Mammary epithelial cell (primary cell): ENCODE results near the gene IL23R.

Experiments used
- EZH2 ChIP-seq: IDR thresholded peaks from 2 replicates; pipeline ENCODE4 v1.6.1; 2012; ENCODE audit warnings: low read length, inconsistent platforms, borderline replicate concordance
- TF ChIP-seq, protein P1 (sequence below), 2 donors: IDR thresholded peaks in 1 of 2; conservative IDR thresholded peaks in 1 of 2; 2 replicates each; pipeline ENCODE4 v1.5.1; 2011 to 2012; ENCODE audit warnings: inconsistent platforms in 2 of 2, low read length in 2 of 2, mild to moderate bottlenecking in 2 of 2, control low read depth in 1 of 2, low read depth in 1 of 2; ENCODE audit not compliant: insufficient read depth in 1 of 2; ENCODE audit errors: extremely low read depth in 1 of 2

- TF ChIP-seq, protein P1, sequence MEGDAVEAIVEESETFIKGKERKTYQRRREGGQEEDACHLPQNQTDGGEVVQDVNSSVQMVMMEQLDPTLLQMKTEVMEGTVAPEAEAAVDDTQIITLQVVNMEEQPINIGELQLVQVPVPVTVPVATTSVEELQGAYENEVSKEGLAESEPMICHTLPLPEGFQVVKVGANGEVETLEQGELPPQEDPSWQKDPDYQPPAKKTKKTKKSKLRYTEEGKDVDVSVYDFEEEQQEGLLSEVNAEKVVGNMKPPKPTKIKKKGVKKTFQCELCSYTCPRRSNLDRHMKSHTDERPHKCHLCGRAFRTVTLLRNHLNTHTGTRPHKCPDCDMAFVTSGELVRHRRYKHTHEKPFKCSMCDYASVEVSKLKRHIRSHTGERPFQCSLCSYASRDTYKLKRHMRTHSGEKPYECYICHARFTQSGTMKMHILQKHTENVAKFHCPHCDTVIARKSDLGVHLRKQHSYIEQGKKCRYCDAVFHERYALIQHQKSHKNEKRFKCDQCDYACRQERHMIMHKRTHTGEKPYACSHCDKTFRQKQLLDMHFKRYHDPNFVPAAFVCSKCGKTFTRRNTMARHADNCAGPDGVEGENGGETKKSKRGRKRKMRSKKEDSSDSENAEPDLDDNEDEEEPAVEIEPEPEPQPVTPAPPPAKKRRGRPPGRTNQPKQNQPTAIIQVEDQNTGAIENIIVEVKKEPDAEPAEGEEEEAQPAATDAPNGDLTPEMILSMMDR (conservative IDR thresholded peaks at IDR 0.05 in 1 of 2, IDR thresholded peaks at IDR 0.05 in 1 of 2; ENCODE audit: extremely low read depth in 1 of 2, insufficient read depth in 1 of 2, low read depth in 1 of 2, low read length in 2 of 2) = no peak
- TF ChIP-seq EZH2 = no peak
These were observed 70.0 kb downstream of the IL23R start for GRCh38 chr1:67236277-67236676.
